Coronary artery (tissue), 2 donors: Measurements from ENCODE around the gene PRELID1.

Source experiments
- DNase-seq: peaks from one replicate; pipeline ENCODE4 v3.0.0-alpha.2; 2017; ENCODE audit warnings: low spot score
- H3K27ac ChIP-seq, 2 donors: fragments of 200-600 bp; sonication (generic); one replicate each; pipeline ENCODE4 v1.5.1; 2016 to 2019
- H3K4me3 ChIP-seq: fragments of 200-600 bp; sonication (generic); 2 replicates; pipeline ENCODE4 v1.5.1; 2016; ENCODE audit warnings: mild to moderate bottlenecking, moderate library complexity
- TF ChIP-seq, protein P1 (sequence below): fragments of 200-600 bp; sonication (generic); IDR thresholded peaks from one replicate; pipeline ENCODE4 v1.5.1; 2019; ENCODE audit warnings: antibody characterized with exemption

The PRELID1 gene

DNA sequence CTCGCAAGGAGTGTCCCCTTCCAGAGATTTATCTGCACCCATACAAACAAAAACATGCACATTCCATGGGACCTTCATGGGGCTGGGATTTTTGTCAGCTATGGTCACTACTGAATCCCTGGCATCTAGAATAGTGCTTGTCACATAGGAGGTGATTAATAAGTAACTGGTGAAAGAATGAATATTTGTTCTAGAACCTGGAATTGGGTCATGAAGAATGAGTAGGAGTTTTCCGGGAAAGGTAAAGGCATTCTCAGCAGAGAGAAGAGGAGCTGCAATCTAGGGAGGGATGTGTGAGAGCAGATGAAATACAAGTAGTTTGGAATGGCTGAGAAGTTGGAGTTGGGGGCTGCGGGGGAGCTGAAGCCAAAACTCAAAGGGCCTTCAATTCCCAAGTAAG is 50.7 kb downstream of the PRELID1 start:
- no peak for DNase-seq
- TF ChIP-seq, protein P1, sequence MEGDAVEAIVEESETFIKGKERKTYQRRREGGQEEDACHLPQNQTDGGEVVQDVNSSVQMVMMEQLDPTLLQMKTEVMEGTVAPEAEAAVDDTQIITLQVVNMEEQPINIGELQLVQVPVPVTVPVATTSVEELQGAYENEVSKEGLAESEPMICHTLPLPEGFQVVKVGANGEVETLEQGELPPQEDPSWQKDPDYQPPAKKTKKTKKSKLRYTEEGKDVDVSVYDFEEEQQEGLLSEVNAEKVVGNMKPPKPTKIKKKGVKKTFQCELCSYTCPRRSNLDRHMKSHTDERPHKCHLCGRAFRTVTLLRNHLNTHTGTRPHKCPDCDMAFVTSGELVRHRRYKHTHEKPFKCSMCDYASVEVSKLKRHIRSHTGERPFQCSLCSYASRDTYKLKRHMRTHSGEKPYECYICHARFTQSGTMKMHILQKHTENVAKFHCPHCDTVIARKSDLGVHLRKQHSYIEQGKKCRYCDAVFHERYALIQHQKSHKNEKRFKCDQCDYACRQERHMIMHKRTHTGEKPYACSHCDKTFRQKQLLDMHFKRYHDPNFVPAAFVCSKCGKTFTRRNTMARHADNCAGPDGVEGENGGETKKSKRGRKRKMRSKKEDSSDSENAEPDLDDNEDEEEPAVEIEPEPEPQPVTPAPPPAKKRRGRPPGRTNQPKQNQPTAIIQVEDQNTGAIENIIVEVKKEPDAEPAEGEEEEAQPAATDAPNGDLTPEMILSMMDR, result no peak
- Histone ChIP-seq H3K4me3 (no peak overlapping the region), H3K27ac (no peak overlapping the region)

GRCh38 chr5:177354711-177355110 is 51.1 kb downstream of the PRELID1 start:
- DNase-seq, result no peak
- no peak overlapping the region for H3K4me3 ChIP-seq
- TF ChIP-seq, protein P1, result no peak
- no peak overlapping the region for H3K27ac ChIP-seq

GRCh38 chr5:177355162-177355867 is 51.7 kb downstream of the PRELID1 start:
- Histone ChIP-seq H3K27ac (no peak overlapping the region), H3K4me3 (no peak overlapping the region)
- TF ChIP-seq, protein P1, result no peak
- no peak for DNase-seq

GRCh38 chr5:177355868-177356168 is 52.2 kb downstream of the PRELID1 start:
- TF ChIP-seq, protein P1, result no peak
- H3K27ac ChIP-seq, result no peak overlapping the region
- no peak for DNase-seq
- no peak overlapping the region for H3K4me3 ChIP-seq
